ENCODE results near the gene PLEKHD1. TPM values are rescaled to one million over a fixed set of nuclear protein-coding genes. Genes with fewer than 3 reads are reported as not detected.

Gene PLEKHD1
- total RNA-seq, 1 donor from 2014 or later, result 0.14 TPM

DNA sequence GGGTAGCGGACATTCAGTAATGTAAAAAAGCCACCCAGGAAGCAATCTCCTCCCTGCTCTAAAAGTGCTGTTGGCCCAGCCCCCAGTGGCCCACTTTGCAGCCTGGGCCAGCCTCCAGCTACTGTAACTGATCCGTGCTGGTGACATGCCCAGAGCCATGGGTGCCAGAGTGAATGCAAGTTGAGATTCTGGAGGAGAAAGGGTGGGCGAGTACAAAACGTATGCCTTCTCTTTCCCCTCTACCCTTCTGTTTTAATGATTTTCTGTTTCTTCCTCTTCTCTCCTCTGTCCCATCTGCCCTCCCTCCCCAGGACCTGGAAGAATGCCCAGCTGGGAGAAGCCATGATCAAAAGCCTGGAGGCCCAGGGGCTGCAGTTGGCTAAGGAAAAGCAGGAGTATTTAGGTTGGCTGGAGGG is 16.9 kb downstream of the PLEKHD1 start:
- peaks cover 5% of the 10 kb centered on the region for H3K27me3 Mint-ChIP-seq (ENCODE audit: low read depth)
- no peak for DNase-seq (ENCODE audit: low read depth, low spot score)
- no peaks in the 10 kb centered on the region for H3K36me3 Mint-ChIP-seq (ENCODE audit: low read depth)
- H3K27ac Mint-ChIP-seq (ENCODE audit: unreplicated experiment), result no peak overlapping the region
- no peaks in the 10 kb centered on the region for H3K4me1 Mint-ChIP-seq
- H3K9me3 Mint-ChIP-seq, result no peaks in the 10 kb centered on the region
- TF ChIP-seq, protein P1, sequence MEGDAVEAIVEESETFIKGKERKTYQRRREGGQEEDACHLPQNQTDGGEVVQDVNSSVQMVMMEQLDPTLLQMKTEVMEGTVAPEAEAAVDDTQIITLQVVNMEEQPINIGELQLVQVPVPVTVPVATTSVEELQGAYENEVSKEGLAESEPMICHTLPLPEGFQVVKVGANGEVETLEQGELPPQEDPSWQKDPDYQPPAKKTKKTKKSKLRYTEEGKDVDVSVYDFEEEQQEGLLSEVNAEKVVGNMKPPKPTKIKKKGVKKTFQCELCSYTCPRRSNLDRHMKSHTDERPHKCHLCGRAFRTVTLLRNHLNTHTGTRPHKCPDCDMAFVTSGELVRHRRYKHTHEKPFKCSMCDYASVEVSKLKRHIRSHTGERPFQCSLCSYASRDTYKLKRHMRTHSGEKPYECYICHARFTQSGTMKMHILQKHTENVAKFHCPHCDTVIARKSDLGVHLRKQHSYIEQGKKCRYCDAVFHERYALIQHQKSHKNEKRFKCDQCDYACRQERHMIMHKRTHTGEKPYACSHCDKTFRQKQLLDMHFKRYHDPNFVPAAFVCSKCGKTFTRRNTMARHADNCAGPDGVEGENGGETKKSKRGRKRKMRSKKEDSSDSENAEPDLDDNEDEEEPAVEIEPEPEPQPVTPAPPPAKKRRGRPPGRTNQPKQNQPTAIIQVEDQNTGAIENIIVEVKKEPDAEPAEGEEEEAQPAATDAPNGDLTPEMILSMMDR (conservative IDR thresholded peaks at IDR 0.05), result no peak
- H3K4me3 Mint-ChIP-seq, result no peak overlapping the region

- H3K36me3 Mint-ChIP-seq (ENCODE audit: low read depth), result no peaks in the 10 kb centered on the region
- no peak overlapping the region for H3K27ac Mint-ChIP-seq (ENCODE audit: unreplicated experiment)
- H3K4me1 Mint-ChIP-seq, result no peaks in the 10 kb centered on the region
- no peak for DNase-seq (ENCODE audit: low read depth, low spot score)
- TF ChIP-seq, protein P1 (conservative IDR thresholded peaks at IDR 0.05), result no peak
- peaks cover 5% of the 10 kb centered on the region for H3K27me3 Mint-ChIP-seq (ENCODE audit: low read depth)
- H3K9me3 Mint-ChIP-seq, result no peaks in the 10 kb centered on the region
- H3K4me3 Mint-ChIP-seq, result no peak overlapping the region
Observed at GRCh38 chr14:69504775-69505174, 20.2 kb downstream of the PLEKHD1 start.

DNA sequence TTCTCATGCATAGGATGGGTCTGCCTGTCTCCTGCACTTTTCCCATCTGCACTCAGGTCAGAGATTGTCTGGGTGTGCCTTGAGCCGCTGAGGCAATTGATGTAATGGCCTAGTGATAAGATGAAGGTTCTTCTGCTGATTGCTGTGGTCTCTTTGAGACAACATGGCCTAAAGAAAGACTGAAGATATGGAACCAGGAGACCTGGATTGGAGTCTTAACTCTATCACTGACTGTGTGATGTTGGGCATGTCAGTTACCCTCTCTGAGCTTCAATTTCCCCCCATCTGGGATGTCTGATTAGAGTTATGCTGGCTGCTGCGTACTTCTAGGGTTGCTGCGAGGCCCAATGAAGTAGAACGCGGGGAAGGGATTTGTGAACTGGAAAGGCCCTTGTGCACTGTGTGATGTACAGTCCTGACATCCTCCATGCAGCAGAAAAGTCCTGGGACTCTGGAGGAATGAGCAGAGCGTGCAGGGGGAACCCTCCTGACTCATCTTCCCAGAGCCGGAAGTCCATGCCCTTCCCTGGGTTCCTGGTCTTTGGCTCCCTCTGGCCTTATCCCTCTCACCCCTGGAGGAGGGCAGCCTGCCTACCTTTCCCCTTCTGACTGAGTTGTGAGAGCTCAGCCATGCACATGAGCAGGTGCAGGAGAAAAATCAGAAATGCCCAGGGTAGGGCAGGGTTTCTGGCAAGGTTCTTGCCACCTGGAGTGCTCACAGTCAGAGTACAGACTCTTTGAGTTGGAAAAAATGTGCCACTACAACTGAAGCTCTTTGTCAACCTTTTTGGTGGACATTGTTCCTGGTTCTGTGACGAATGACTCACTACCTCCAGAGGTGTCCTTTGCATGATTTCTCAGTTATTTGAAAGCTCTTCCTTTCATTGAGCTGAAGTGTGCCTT is 21.1 kb downstream of the PLEKHD1 start:
- Mint-ChIP-seq H3K4me1 (no peaks in the 10 kb centered on the region), H3K27me3 (ENCODE audit: low read depth) (peaks cover 6% of the 10 kb centered on the region), H3K9me3 (no peaks in the 10 kb centered on the region), H3K4me3 (no peak overlapping the region), H3K27ac (ENCODE audit: unreplicated experiment) (no peak overlapping the region), H3K36me3 (ENCODE audit: low read depth) (no peaks in the 10 kb centered on the region)
- no peak for DNase-seq (ENCODE audit: low read depth, low spot score)
- TF ChIP-seq, protein P1 (conservative IDR thresholded peaks at IDR 0.05), result no peak

DNA sequence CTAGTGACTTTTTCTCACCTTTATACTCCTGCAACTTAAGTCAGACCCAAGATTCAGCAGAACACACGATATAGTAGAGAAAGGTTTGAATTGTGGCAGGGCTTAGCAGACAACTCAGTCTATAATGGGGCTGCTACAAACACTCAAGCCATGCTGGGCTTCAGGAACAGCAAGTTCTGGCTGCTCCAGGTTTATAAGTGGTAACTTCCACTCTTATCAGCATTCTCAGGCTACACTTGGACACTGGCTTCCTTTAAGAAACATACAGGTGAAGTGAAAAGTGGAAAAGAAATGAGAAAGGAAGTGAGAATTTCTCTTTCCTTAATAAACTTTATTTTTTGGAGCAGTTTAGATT is 21.7 kb downstream of the PLEKHD1 start:
- Mint-ChIP-seq H3K4me1 (no peaks in the 10 kb centered on the region), H3K27me3 (ENCODE audit: low read depth) (peaks cover 10% of the 10 kb centered on the region), H3K4me3 (no peak overlapping the region), H3K27ac (ENCODE audit: unreplicated experiment) (no peak overlapping the region), H3K9me3 (no peaks in the 10 kb centered on the region), H3K36me3 (ENCODE audit: low read depth) (no peaks in the 10 kb centered on the region)
- no peak for DNase-seq (ENCODE audit: low read depth, low spot score)
- TF ChIP-seq, protein P1 (conservative IDR thresholded peaks at IDR 0.05), result no peak

GRCh38 chr14:69518289-69519101 is 34.0 kb downstream of the PLEKHD1 start:
- H3K27ac Mint-ChIP-seq (ENCODE audit: unreplicated experiment), result no peak overlapping the region
- H3K27me3 Mint-ChIP-seq (ENCODE audit: low read depth), result peaks cover 7% of the 10 kb centered on the region
- DNase-seq (ENCODE audit: low read depth, low spot score), result no peak
- no peak overlapping the region for H3K4me3 Mint-ChIP-seq
- TF ChIP-seq, protein P1 (conservative IDR thresholded peaks at IDR 0.05), result no peak
- H3K36me3 Mint-ChIP-seq (ENCODE audit: low read depth), result no peaks in the 10 kb centered on the region
- H3K9me3 Mint-ChIP-seq, result peaks cover 2% of the 10 kb centered on the region
- no peaks in the 10 kb centered on the region for H3K4me1 Mint-ChIP-seq
